Endothelial cell of umbilical vein (primary cell): Measurements from ENCODE around the gene PGAP6. TPM values are rescaled to one million over a fixed set of nuclear protein-coding genes. Genes with fewer than 3 reads are reported as not detected.

ENCODE experiments used
- BruUV-seq: library from RNA; stranded (reverse); fragments of 400-500 nt; replicated peaks from 2 replicates; lab custom pipeline; 2021; lab: Mats Ljungman, UMichigan
- CTCF ChIA-PET: fragments of 300-600, 350-600 bp; sonication (Branson Sonifier 250); formaldehyde crosslinking; loops from one replicate; lab custom pipeline; 2021; ENCODE audit warnings: antibody characterized with exemption, inconsistent platforms; lab: Charles Lee
- POLR2A ChIA-PET: fragments of 300-600, 350-600 bp; sonication (Branson Sonifier 250); formaldehyde crosslinking; loops from one replicate; lab custom pipeline; 2021; ENCODE audit warnings: antibody characterized with exemption, inconsistent platforms; lab: Charles Lee
- DNase-seq: peaks from one replicate; pipeline ENCODE4 v3.0.0-alpha.2; 2011; ENCODE audit warnings: low read depth, low spot score
- FAIRE-seq: peaks from 2 replicates; lab custom pipeline; 2011; peaks lifted over from hg19 to GRCh38; lab: Jason Lieb, UNC
- H2AFZ ChIP-seq: 2 replicates; pipeline ENCODE4 v1.6.0; 2012; ENCODE audit warnings: low read depth, low read length, control low read depth, inconsistent platforms
- H3K27ac ChIP-seq: 2 replicates; pipeline ENCODE4 v1.5.1; 2011; ENCODE audit warnings: low read depth, mild to moderate bottlenecking, control low read depth, low read length, moderate library complexity; ENCODE audit not compliant: insufficient read depth
- H3K27me3 ChIP-seq, 2 experiments: 2 replicates each; pipeline versions ENCODE4 v1.6.0 to v1.6.1; 2011; ENCODE audit warnings: low read length in 2 of 2, mixed read lengths in 1 of 2; ENCODE audit not compliant: control insufficient read depth in 2 of 2, insufficient read depth in 2 of 2
- H3K36me3 ChIP-seq, 2 experiments: 2 replicates in 1 of 2; 3 replicates in 1 of 2; pipeline ENCODE4 v1.5.1; 2011; ENCODE audit warnings: low read length in 2 of 2, mild to moderate bottlenecking in 1 of 2, moderate library complexity in 1 of 2; ENCODE audit not compliant: control insufficient read depth in 2 of 2, insufficient read depth in 2 of 2; ENCODE audit errors: extremely low read depth in 1 of 2
- H3K4me1 ChIP-seq: 3 replicates; pipeline ENCODE4 v1.5.1; 2011; ENCODE audit warnings: mild to moderate bottlenecking, low read length; ENCODE audit not compliant: control insufficient read depth, insufficient read depth; ENCODE audit errors: extremely low read depth
- H3K4me2 ChIP-seq: 2 replicates; pipeline ENCODE4 v1.6.1; 2011; ENCODE audit warnings: low read length, control low read depth, mixed read lengths; ENCODE audit not compliant: insufficient read depth
- H3K4me3 ChIP-seq, 3 experiments: fragments of 200-600 bp in 1 of 3; sonication (generic), shearing (Covaris generic) in 1 of 3; replicated peaks in 1 of 3; 2 replicates each; pipeline ENCODE4 v1.5.1; 2011 to 2016; ENCODE audit warnings: control low read depth in 3 of 3, low read length in 3 of 3, mild to moderate bottlenecking in 2 of 3, inconsistent platforms in 1 of 3, low read depth in 1 of 3, moderate library complexity in 1 of 3; ENCODE audit not compliant: insufficient read depth in 1 of 3
- H3K79me2 ChIP-seq: 2 replicates; pipeline ENCODE4 v1.6.0; 2012; ENCODE audit warnings: low read length, inconsistent platforms; ENCODE audit not compliant: control insufficient read depth, insufficient read depth
- H3K9ac ChIP-seq: replicated peaks from 2 replicates; pipeline ENCODE3; 2011; ENCODE audit warnings: low read length, control low read depth; ENCODE audit not compliant: insufficient read depth; ENCODE audit errors: extremely low read depth
- H3K9me1 ChIP-seq: replicated peaks from 3 replicates; pipeline ENCODE4 v1.6.0; 2011; ENCODE audit warnings: mild to moderate bottlenecking, low read length; ENCODE audit not compliant: control insufficient read depth, insufficient read depth; ENCODE audit errors: extremely low read depth
- H3K9me3 ChIP-seq: replicated peaks from 2 replicates; pipeline ENCODE4 v1.5.1; 2012; ENCODE audit warnings: low read length, inconsistent platforms; ENCODE audit not compliant: control insufficient read depth, insufficient read depth
- H4K20me1 ChIP-seq: replicated peaks from 2 replicates; pipeline ENCODE3; 2011; ENCODE audit warnings: mild to moderate bottlenecking, low read length; ENCODE audit not compliant: control insufficient read depth, insufficient read depth; ENCODE audit errors: extremely low read depth
- CTCF ChIP-seq, 2 donors: IDR thresholded peaks; 1 replicate in 1 of 2; 2 replicates in 1 of 2; pipeline ENCODE4 v1.5.1; 2011; ENCODE audit warnings: low read length in 2 of 2, mild to moderate bottlenecking in 2 of 2, moderate library complexity in 2 of 2, control low read depth in 1 of 2, inconsistent platforms in 1 of 2, low read depth in 1 of 2; ENCODE audit not compliant: insufficient read depth in 1 of 2; ENCODE audit errors: extremely low read depth in 1 of 2
- EZH2 ChIP-seq: IDR thresholded peaks from 2 replicates; pipeline ENCODE4 v1.6.1; 2012; ENCODE audit warnings: borderline replicate concordance, low read depth, mild to moderate bottlenecking, moderate library complexity, low read length, inconsistent platforms; ENCODE audit not compliant: severe bottlenecking
- FOS ChIP-seq: IDR thresholded peaks from 2 replicates; pipeline ENCODE4 v1.6.1; 2011; ENCODE audit warnings: mild to moderate bottlenecking, low read length, moderate library complexity, borderline replicate concordance; ENCODE audit not compliant: insufficient read depth
- GATA2 ChIP-seq: IDR thresholded peaks from 2 replicates; pipeline ENCODE4 v1.7.0; 2011; ENCODE audit warnings: low read depth, mild to moderate bottlenecking, moderate library complexity, mixed read lengths, low read length; ENCODE audit not compliant: insufficient read length, insufficient read depth
- JUN ChIP-seq: IDR thresholded peaks from 2 replicates; pipeline ENCODE4 v1.6.1; 2011; ENCODE audit warnings: borderline replicate concordance, low read depth; ENCODE audit not compliant: insufficient read length, insufficient read depth
- MAX ChIP-seq: IDR thresholded peaks from 2 replicates; pipeline ENCODE4 v1.6.1; 2011; ENCODE audit not compliant: insufficient read depth, insufficient read length
- MYC ChIP-seq: IDR thresholded peaks from one replicate; pipeline ENCODE4 v1.6.1; 2011; ENCODE audit warnings: mild to moderate bottlenecking, low read depth, low read length
- POLR2A ChIP-seq: IDR thresholded peaks from 2 replicates; pipeline ENCODE4 v1.6.1; 2012; ENCODE audit warnings: low read depth, mild to moderate bottlenecking, control low read depth, low read length
- POLR2AphosphoS5 ChIP-seq: IDR thresholded peaks from 2 replicates; pipeline ENCODE4 v1.6.1; 2012; ENCODE audit warnings: low read depth, mild to moderate bottlenecking, control low read depth, low read length, moderate library complexity; ENCODE audit not compliant: insufficient read depth
- dilution Hi-C: fragments of 300-500 bp; cut with MboI; formaldehyde crosslinking; loops from one replicate; pipeline ENCODE4 v1.15.0; 2019; ENCODE audit warnings: low sequenced_read_pairs; ENCODE audit not compliant: extremely low pct_ligation_motif_present
- intact Hi-C: fragments of 100-400 bp; cut with micrococcal nuclease; formaldehyde crosslinking; loops from one replicate; pipeline ENCODE4 v1.10.0; 2022
- polyA plus RNA-seq, 4 experiments: library from polyadenylated mRNA; depleted of rRNA in 3 of 4; stranded (reverse) in 3 of 4; unstranded in 1 of 4; fragments of >200 nt; gene quantifications; 2 replicates each; pipeline versions ENCODE4 v1.2.1 to v1.2.3, GENCODE V29; 2011 to 2012; ENCODE audit warnings: missing spikeins in 1 of 4
- total RNA-seq: library from RNA; stranded (reverse); gene quantifications from 2 replicates; pipeline ENCODE4 v1.2.3, GENCODE V29; 2021

The PGAP6 gene
- total and polyA plus RNA-seq, 2 donors (not counting 3 experiments of a cell fraction or from before 2014, with no cell fraction given) = 89.8 to 365 TPM

GRCh38 chr16:405548-406506, 24.0 kb upstream of the PGAP6 start:
- dilution Hi-C loops = no loop called here
- no peak overlapping the region for H3K27ac ChIP-seq
- DNase-seq = no peak
- ChIA-PET CTCF (no interaction called here), POLR2A (no interaction called here)
- no TSS peak for BruUV-seq
- peaks cover 0 to 5% of the 10 kb centered on the region in 2 experiments for H3K36me3 ChIP-seq
- no peaks in the 10 kb centered on the region for H3K27me3 ChIP-seq
- no peaks in the 10 kb centered on the region for H3K9me1 ChIP-seq
- H3K9ac ChIP-seq = no peak overlapping the region
- H3K4me1 ChIP-seq = peaks cover 4% of the 10 kb centered on the region
- no peak overlapping the region for H3K4me2 ChIP-seq
- H3K9me3 ChIP-seq = no peaks in the 10 kb centered on the region
- no peaks in the 10 kb centered on the region for H3K79me2 ChIP-seq
- intact Hi-C loops = no loop called here
- no peaks in the 10 kb centered on the region for H4K20me1 ChIP-seq
- H3K4me3 ChIP-seq = no peak overlapping the region
- FAIRE-seq = no peak
- H2AFZ ChIP-seq = no peak overlapping the region
- TF ChIP-seq JUN = no peak
- TF ChIP-seq MYC = no peak
- no peak for TF ChIP-seq MAX
- no peak for TF ChIP-seq FOS
- no peak for TF ChIP-seq POLR2A
- no peak for TF ChIP-seq CTCF (IDR thresholded peaks at IDR 0.05; ENCODE audit: extremely low read depth in 1 of 2, insufficient read depth in 1 of 2, low read depth in 1 of 2, low read length in 2 of 2)
- TF ChIP-seq GATA2 = no peak
- TF ChIP-seq EZH2 = no peak
- TF ChIP-seq POLR2AphosphoS5 = no peak
